GM21526 (cell line): Measurements from ENCODE around the gene IFI30.

Experiments
- ATAC-seq: cut with Tn5 transposase; IDR thresholded peaks from one replicate; pipeline ENCODE4 v1.9.1; 2021; ENCODE audit warnings: moderate library complexity; ENCODE audit not compliant: unreplicated experiment, low FRiP score

The IFI30 gene

GRCh38 chr19:18173572-18174288, at the start of gene IFI30:
Gene IFI30, plus strand, starts transcription at chr19:18173813. Its CDS starts 29 bp downstream, at chr19:18173842.
- ATAC-seq, result peak; percentile 38

GRCh38 chr19:18123819-18124218, 49.8 kb upstream of the IFI30 start:
- no peak for ATAC-seq

DNA sequence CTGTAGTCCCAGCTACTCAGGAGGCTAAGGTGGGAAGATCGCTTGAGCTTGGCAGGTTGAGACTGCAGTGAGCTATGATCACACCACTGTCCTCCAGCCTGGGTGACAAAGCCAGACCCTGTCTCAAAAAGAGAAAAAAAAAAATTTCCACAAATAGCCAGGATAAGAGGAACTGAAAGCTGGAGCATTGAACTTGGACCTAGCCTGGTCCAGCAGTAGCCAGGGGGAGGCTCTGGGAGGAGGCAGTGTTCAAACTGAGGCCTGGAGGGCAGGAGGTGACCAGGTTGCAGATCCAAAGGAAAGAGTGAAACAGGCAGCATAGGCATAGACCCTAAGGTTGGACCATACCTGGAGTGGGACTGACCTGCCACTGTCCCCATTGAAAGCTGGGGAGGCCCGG, 47.5 kb upstream of the IFI30 start:
- no peak for ATAC-seq

DNA sequence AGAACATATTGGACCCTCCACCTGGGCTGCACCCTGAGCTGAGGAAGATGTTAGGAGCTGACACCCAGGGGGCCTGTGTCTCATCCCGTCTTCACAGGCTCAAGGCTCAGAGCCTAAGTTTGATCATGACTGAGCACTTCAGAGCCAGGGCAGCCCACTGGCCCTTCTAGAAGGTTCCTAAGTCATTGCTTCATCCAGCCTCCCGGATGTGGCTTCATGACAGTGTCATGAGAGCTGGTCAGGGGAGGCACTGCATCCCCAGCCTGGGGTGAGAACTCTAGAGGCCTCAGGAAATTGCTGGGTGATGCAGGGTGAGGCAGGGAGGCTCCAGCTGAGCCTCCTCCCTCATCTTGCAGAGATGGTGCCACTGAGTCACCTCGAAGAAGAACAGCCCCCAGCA, 45.6 kb upstream of the IFI30 start:
- no peak for ATAC-seq

- no peak for ATAC-seq
Measured at GRCh38 chr19:18128805-18129204, 44.8 kb upstream of the IFI30 start.

DNA sequence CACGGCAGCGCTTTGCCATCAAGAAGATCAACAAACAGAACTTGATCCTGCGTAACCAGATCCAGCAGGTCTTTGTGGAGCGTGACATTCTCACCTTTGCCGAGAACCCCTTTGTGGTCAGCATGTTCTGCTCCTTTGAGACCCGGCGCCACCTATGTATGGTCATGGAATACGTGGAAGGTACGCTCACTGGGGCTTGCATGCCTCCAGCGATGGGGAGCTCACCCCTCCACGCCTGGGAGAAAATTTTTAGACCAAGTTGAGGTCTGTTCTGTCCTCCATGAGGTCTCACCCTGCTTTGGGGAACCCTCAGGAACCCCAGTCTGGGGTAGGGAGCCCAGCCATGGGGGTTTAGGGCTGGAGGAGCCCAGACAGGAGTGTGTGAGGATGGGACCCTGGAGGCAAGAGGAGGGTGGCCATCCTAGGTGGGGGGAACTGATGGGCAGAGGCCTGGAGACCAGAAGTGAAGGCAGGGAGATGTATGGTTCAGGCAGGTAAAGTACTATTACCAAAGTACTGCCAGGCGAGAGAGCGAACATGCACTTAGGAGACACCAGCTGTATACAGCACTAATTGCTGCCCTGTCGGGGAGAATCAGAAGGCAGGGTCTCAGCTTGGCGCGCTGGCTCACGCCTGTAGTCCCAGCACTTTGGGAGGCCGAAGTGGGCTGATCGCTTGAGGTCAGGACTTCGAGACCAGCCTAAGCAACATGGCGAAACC, 42.9 kb upstream of the IFI30 start:
- ATAC-seq, result no peak

DNA sequence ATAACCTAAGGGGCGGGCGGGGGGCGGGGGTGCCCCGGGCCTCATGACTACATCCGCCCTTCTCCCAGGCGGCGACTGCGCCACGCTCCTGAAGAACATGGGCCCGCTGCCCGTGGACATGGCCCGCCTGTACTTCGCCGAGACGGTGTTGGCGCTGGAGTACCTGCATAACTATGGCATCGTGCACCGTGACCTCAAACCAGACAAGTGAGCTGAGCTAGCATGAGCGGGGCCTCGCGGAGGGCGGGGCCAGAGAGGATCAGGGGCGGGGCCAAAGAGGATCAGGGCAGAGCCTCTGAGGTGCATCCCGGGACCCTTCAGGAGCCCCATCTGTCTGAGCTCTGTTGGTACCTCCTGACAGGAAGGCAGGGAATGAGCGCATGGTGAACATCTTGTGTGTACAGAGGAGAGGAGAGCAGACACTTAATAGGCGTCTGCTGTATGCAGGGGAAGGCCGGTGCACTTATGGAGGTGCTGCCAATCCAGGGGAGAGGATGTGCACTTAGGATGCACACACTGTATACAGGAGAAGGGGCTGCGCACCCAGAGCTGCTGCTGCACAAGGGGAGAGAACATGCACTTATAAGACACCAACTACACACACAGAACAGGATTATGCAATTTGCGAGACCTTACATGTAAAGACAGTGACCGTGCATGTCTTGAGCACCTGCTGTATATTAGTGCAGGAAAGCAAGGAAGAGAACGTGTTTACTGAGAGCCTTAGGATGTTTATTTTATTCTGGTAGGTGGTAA, 41.6 kb upstream of the IFI30 start:
- ATAC-seq, result no peak

DNA sequence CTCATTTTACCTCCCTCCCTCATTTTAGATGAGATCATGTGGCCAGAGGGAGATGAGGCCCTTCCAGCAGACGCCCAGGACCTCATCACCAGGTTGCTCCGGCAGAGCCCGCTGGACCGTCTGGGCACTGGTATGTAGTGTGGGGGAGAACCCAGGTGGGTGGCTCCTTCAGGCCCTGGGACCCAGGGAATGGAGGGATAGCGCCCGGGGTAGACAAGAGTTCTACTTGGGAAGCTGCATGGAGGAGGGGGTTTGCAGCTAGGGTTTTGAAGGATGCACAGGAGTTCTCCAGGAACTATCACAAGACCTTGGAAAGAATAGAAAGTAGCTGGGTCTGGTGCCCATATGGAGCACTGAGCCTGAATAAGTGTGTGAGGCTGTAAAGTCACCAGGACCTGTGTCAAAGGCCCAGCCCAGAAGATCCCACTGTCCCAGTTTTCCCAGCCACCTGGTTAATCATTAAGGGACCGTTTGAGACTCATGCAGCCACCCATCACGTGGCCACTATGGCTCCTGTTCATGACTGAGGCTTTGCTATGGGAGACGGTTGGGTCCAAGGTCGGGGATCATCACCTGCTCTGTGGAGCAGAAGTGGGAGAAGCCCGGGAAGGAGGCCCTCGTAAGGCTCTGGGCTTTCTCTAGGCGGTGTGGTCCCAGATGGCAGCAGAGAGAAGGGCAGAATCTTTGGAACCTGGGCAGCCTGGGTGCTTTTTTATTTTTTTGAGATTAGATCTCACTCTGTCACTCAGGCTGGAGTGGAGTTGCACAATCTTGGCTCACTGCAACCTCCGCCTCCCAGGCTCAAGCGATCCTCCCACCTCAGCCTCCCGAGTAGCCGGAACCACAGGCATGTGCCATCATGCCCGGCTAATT, 37.7 kb upstream of the IFI30 start:
- no peak for ATAC-seq

DNA sequence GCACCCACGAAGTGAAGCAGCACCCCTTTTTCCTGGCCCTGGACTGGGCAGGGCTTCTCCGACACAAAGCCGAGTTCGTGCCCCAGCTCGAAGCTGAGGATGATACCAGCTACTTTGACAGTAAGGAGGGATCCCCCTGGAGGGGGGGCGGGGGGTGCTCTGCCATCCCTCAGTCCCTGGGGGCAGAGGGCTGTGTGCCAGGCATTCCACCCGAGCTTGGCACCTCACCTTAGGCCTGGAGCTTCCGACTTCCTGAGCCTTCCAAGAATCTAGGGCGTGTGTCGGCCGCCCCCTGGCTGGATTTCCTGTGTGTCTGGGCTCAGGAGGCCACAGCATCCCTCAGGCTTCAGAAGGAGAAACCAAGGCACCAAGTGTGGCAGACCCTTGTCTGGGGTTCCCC, 36.4 kb upstream of the IFI30 start:
- no peak for ATAC-seq

DNA sequence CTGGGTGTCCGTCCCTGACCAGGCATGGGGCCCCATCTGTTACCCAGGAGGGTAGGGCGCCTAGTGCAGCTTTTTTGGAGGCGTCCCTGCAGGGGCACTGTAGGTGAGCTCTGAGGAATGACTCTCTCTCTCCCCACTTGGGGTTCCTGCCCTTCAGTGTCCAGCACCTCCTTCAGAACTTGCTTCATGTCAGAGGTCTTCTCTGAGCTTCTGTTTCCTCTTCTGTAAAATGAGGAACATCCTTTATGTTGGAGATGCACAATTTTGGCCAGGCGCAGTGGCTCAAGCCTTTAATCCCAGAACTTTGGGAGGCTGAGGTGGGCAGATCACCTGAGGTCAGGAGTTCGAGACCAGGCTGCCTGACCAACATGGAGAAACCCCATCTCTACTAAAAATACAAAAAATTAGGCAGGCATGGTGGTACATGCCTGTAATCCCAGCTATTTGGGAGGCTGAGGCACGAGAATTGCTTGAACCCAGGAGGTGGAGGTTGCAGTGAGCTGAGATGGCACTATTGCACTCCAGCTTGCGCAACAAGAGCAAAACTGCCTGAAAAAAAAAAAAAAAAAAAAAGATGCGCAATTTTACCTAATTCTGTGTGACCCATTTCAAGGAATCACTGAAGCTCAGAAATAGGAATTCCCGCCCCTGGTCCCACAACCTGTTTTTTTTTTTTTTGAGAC, 35.8 kb upstream of the IFI30 start:
- ATAC-seq, result no peak

GRCh38 chr19:18140473-18140872, 33.1 kb upstream of the IFI30 start:
- no peak for ATAC-seq

DNA sequence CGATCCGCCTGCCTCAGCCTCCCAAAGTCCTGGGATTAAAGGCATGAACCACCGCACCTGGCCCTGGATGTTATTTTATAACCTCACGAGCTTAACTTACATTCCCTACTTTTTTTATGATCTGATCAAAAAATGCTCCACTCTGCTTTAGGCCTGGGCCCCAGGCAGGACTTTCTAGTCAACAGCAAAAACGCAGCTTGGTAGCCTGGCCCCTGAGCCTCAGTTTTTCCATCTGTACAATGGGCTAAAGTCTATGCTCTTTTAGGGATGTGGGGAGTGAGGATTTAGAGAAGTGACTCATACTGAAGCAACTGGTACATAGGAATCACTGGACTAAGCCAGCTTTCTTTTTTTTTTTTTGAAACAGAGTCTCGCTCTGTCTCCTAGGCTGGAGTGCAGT, 32.6 kb upstream of the IFI30 start:
- ATAC-seq, result no peak

DNA sequence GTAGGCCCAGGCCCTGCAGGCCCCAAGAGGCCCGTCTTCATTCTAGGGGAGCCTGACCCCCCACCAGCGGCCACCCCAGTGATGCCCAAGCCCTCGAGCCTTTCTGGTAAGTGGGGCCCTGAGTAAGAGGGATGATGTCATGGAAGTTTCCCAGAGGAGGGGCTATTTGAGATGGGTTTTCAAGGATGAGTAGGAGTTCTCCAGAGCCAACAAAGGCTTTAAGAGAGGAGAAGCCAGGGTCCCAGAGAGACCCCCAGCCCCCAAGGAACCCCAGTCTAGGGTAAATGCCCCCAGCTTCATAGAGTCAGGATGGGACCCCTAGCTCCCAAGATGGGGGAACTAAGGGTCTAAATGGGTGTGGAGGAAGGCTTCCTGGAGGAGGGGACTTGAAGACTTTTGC, 29.7 kb upstream of the IFI30 start:
- ATAC-seq, result no peak

DNA sequence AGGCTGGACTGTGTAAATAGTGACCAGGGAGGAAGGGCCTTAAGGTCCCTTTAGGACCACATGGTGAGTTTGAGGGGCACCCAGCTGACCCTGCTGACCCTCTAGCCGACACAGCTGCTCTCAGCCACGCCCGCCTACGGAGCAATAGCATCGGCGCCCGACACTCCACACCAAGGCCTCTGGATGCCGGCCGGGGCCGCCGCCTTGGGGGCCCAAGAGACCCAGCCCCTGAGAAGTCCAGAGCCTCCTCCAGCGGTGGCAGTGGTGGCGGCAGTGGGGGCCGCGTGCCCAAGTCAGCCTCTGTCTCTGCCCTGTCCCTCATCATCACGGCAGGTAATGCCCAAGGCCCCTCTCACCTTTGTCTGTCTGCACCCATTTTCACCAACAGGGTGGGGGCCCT, 29.3 kb upstream of the IFI30 start:
- ATAC-seq, result no peak

DNA sequence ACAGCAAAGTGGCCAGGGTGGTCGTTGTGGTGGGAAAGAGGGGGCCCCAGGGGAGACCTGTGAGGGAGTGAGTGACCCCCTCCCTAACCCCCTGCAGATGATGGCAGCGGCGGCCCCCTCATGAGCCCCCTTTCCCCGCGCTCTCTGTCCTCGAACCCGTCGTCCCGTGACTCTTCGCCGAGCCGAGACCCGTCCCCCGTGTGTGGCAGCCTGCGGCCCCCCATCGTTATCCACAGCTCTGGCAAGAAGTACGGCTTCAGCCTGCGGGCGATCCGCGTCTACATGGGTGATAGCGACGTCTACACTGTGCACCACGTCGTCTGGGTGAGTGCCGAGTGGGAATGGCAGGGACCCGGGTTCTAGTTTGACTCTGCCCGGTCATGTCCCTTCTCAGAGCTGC, 28.7 kb upstream of the IFI30 start:
- ATAC-seq, result no peak

- no peak for ATAC-seq
Measured at GRCh38 chr19:18145391-18145999, 28.1 kb upstream of the IFI30 start.

DNA sequence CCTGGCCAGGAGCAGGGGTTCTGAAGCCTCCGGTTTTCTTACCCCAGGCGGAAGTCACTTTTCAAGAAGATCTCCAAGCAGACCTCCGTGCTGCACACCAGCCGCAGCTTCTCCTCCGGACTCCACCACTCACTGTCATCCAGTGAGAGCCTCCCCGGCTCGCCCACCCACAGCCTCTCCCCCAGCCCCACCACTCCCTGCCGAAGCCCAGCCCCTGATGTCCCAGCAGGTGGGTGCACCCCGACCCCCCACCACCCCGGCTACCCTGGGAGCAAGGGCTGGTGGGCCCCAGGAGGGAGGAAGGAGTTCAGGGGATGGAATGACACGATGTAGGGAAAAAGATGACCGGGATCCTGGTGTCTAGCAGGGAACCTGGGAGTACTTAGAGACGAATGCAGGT, 26.2 kb upstream of the IFI30 start:
- no peak for ATAC-seq

DNA sequence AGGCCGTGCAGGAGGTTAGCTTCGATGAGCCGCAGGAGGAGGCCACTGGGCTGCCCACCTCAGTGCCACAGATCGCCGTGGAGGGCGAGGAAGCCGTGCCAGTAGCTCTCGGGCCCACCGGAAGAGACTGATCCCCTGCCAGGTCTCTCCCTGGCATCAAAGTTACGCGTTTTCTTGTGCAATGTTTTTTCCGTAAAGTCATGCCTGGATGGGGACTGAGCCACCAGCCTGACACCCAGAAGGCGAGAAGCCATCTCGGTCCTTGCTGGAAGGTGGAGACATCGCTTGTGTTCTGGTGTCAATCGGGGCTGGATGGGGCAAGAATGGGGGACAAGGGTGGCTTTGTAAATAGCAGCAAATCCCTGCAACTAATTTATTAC, 24.0 kb upstream of the IFI30 start:
- ATAC-seq, result no peak

DNA sequence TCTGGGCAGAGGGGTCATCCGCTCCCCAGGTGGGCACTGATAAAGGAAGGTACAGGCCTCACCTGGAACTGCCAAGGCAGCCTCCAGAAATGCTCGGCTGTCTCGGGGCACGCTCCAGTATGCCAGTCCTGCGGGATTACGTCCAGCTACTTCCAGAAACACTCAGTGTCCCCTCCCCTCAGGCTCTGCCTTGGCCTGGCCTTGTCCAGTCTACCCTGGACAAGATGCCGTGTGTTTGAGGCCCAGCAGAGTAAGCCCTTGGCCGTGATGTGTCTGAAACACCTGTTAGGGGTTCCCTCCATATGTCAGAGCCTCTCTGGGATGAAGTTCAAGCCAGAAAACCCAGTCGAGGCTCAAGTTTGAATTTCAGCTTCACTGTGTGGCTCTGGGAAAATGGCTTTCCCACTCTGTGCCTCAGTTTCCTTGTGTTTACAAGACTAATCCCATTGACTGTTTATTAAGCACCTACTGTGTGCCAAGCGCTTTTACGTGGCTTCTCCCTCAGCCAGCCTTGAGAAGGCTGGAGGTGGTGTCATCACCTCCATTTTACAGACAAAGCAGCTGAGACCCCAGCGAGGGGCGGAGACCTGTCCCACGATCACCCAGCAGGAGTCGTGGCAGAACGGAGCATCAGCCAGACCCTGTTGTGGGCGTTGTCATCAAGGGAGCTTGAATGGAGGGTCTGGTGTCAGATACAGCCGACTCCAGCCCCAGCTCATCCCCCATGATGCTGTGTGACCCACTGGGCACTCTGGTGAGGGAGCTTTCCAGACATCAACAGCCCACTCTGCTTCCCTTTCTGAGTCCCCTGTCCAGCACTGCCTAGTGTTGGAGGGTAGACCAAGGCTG, 22.6 kb upstream of the IFI30 start:
- no peak for ATAC-seq
